HG03378 (cell line): ENCODE measurements around the gene PODXL.

Experiments used
- ATAC-seq: cut with Tn5 transposase; IDR thresholded peaks from one replicate; pipeline ENCODE4 v1.9.1; 2021; ENCODE audit warnings: mild to moderate bottlenecking, moderate library complexity; ENCODE audit not compliant: unreplicated experiment

The PODXL gene

GRCh38 chr7:131556053-131556908 is at the start of gene PODXL:
Gene PODXL (minus strand): TSS chr7:131556628. CDS start chr7:131556359, 269 bp downstream.
- ATAC-seq: peak; percentile 46

- no peak for ATAC-seq
Measured at GRCh38 chr7:131605280-131605878, 49.0 kb upstream of the PODXL start.

- ATAC-seq: no peak
Measured at GRCh38 chr7:131604841-131605279, 48.4 kb upstream of the PODXL start.

- ATAC-seq: no peak
Measured at GRCh38 chr7:131603932-131604331, 47.5 kb upstream of the PODXL start.

GRCh38 chr7:131602994-131603372 is 46.6 kb upstream of the PODXL start:
- ATAC-seq: no peak

GRCh38 chr7:131602304-131602993 is 46.0 kb upstream of the PODXL start:
- ATAC-seq: no peak

- ATAC-seq: no peak
Measured at GRCh38 chr7:131600085-131600881, 43.9 kb upstream of the PODXL start.

- ATAC-seq: no peak
Measured at GRCh38 chr7:131596785-131597184, 40.4 kb upstream of the PODXL start.

- no peak for ATAC-seq
Measured at GRCh38 chr7:131595699-131596098, 39.3 kb upstream of the PODXL start.

- no peak for ATAC-seq
Measured at GRCh38 chr7:131591687-131592319, 35.4 kb upstream of the PODXL start.

GRCh38 chr7:131587315-131587923 is 31.0 kb upstream of the PODXL start:
- no peak for ATAC-seq

GRCh38 chr7:131586759-131587158 is 30.3 kb upstream of the PODXL start:
- no peak for ATAC-seq

GRCh38 chr7:131586259-131586658 is 29.8 kb upstream of the PODXL start:
- ATAC-seq: no peak

- no peak for ATAC-seq
Measured at GRCh38 chr7:131583430-131583829, 27.0 kb upstream of the PODXL start.

- no peak for ATAC-seq
Measured at GRCh38 chr7:131581241-131582051, 25.0 kb upstream of the PODXL start.

- ATAC-seq: no peak
Measured at GRCh38 chr7:131578602-131579001, 22.2 kb upstream of the PODXL start.

- ATAC-seq: no peak
Measured at GRCh38 chr7:131574741-131575140, 18.3 kb upstream of the PODXL start.

- no peak for ATAC-seq
Measured at GRCh38 chr7:131570401-131570800, 14.0 kb upstream of the PODXL start.

- no peak for ATAC-seq
Measured at GRCh38 chr7:131568970-131569369, 12.5 kb upstream of the PODXL start.
